Tibial nerve (tissue), 4 donors: ENCODE results near the gene TOP2A.
"Not testable (repeated sequence)": the region's sequence is repeated elsewhere in the genome, so short reads cannot be mapped to it uniquely, and the experiment has no call there.

Experiments used
- CTCF ChIP-seq, 5 experiments: fragments of 200-600 bp in 3 of 5; fragments of 450-650 bp in 2 of 5; sonication (generic) in 3 of 5; IDR thresholded peaks; one replicate each; pipeline ENCODE4 v1.5.1; 2016 to 2019; ENCODE audit warnings: antibody characterized with exemption in 5 of 5, mild to moderate bottlenecking in 3 of 5, moderate library complexity in 2 of 5
- EP300 ChIP-seq, 2 donors: sonication (generic); formaldehyde crosslinking; IDR thresholded peaks; one replicate each; pipeline ENCODE4 v1.6.1; 2017; ENCODE audit warnings: antibody characterized with exemption in 2 of 2, mild to moderate bottlenecking in 1 of 2
- POLR2A ChIP-seq, 2 donors: fragments of 450-650 bp; IDR thresholded peaks; one replicate each; pipeline ENCODE4 v1.6.1; 2017; ENCODE audit warnings: antibody characterized with exemption in 2 of 2, mild to moderate bottlenecking in 2 of 2, moderate library complexity in 2 of 2

DNA sequence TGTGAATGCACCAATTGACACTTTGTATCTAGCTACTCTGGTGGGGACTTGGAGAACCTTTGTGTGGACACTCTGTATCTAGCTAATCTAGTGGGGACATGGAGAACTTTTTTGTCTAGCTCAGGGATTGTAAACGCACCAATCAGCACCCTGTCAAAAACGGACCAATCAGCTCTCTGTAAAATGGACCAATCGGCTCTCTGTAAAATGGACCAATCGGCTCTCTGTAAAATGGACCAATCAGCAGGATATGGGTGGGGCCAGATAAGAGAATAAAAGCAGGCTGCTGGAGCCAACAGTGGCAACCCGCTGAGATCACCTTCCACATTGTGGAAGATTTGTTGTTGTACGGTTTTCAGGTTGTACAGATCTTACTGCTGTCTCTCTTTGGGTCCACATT lies 41.2 kb downstream of the TOP2A start:
- TF ChIP-seq CTCF, POLR2A, EP300 (IDR thresholded peaks at IDR 0.05): not testable (repeated sequence)
